ENCODE measurements around the gene IQSEC2.

IQSEC2 gene

GRCh38 chrX:53268173-53268572 lies 13.2 kb downstream of the IQSEC2 start:
- H3K27me3 ChIP-seq (ENCODE audit: insufficient read depth, poor library complexity, severe bottlenecking): no peaks in the 10 kb centered on the region
- TF ChIP-seq POLR2AphosphoS5 (IDR thresholded peaks at IDR 0.05; ENCODE audit: low read depth) (no peak), SPI1 (IDR thresholded peaks at IDR 0.05; ENCODE audit: borderline replicate concordance, low read depth) (no peak), GABPA (IDR thresholded peaks at IDR 0.05; ENCODE audit: low read depth) (no peak), REST (IDR thresholded peaks at IDR 0.05; ENCODE audit: insufficient replicate concordance, low read depth) (no peak), CTCF (IDR thresholded peaks at IDR 0.05; ENCODE audit: insufficient read depth, low read length) (no peak)
- no peak for DNase-seq (ENCODE audit: low read depth in 1 of 2, low spot score in 1 of 2)
- no peak overlapping the region for H3K4me3 ChIP-seq (replicated peaks; ENCODE audit: insufficient read depth, low read length)
- no peak overlapping the region for H3K27ac ChIP-seq (replicated peaks)

GRCh38 chrX:53266914-53267313 lies 14.5 kb downstream of the IQSEC2 start:
- H3K4me3 ChIP-seq (replicated peaks; ENCODE audit: insufficient read depth, low read length): no peak overlapping the region
- no peaks in the 10 kb centered on the region for H3K27me3 ChIP-seq (ENCODE audit: insufficient read depth, poor library complexity, severe bottlenecking)
- TF ChIP-seq POLR2AphosphoS5 (IDR thresholded peaks at IDR 0.05; ENCODE audit: low read depth): no peak
- TF ChIP-seq GABPA (IDR thresholded peaks at IDR 0.05; ENCODE audit: low read depth): no peak
- TF ChIP-seq CTCF (IDR thresholded peaks at IDR 0.05; ENCODE audit: insufficient read depth, low read length): no peak
- no peak for TF ChIP-seq REST (IDR thresholded peaks at IDR 0.05; ENCODE audit: insufficient replicate concordance, low read depth)
- TF ChIP-seq SPI1 (IDR thresholded peaks at IDR 0.05; ENCODE audit: borderline replicate concordance, low read depth): no peak; the same call in 1 of the 2 replicates
- H3K27ac ChIP-seq (replicated peaks): no peak overlapping the region
- peak in 1 of 2 experiments; percentile 42 for DNase-seq (ENCODE audit: low read depth in 1 of 2, low spot score in 1 of 2)

- TF ChIP-seq SPI1 (IDR thresholded peaks at IDR 0.05; ENCODE audit: borderline replicate concordance, low read depth): no peak
- no peak for TF ChIP-seq REST (IDR thresholded peaks at IDR 0.05; ENCODE audit: insufficient replicate concordance, low read depth)
- TF ChIP-seq GABPA (IDR thresholded peaks at IDR 0.05; ENCODE audit: low read depth): no peak
- no peak for TF ChIP-seq POLR2AphosphoS5 (IDR thresholded peaks at IDR 0.05; ENCODE audit: low read depth)
- no peak for TF ChIP-seq CTCF (IDR thresholded peaks at IDR 0.05; ENCODE audit: insufficient read depth, low read length)
- H3K27me3 ChIP-seq (ENCODE audit: insufficient read depth, poor library complexity, severe bottlenecking): no peaks in the 10 kb centered on the region
- no peak overlapping the region for H3K27ac ChIP-seq (replicated peaks)
- H3K4me3 ChIP-seq (replicated peaks; ENCODE audit: insufficient read depth, low read length): no peak overlapping the region
- no peak for DNase-seq (ENCODE audit: low read depth in 1 of 2, low spot score in 1 of 2)
These were observed 15.4 kb downstream of the IQSEC2 start for GRCh38 chrX:53265771-53266574.

All from HL-60 (cell line).